Left lung (tissue), 10 donors: ENCODE results near the gene STK10. TPM values are rescaled to one million over a fixed set of nuclear protein-coding genes. Genes with fewer than 3 reads are reported as not detected.
A peak's percentile ranks its signal among the peaks of the same experiment; 100 is the strongest.

Experiments used
- ATAC-seq: fragments of 200-7000 bp; cut with Tn5 transposase; one replicate; pipeline ENCODE4 v1.9.1; 2020; ENCODE audit warnings: moderate library complexity
- DNase-seq, 4 donors: peaks; one replicate each; pipeline ENCODE4 v3.0.0-alpha.2; 2013 to 2020
- H3K27ac ChIP-seq, 2 donors: fragments of 200-600 bp; sonication (generic) in 1 of 2; one replicate each; pipeline versions ENCODE4 v1.5.0 to v1.8.0; 2020 to 2021
- H3K27me3 ChIP-seq, 2 donors: fragments of 200-600 bp; sonication (generic) in 1 of 2; one replicate each; pipeline versions ENCODE4 v1.5.0 to v1.8.0; 2020 to 2021
- H3K36me3 ChIP-seq, 2 donors: fragments of 200-600 bp; sonication (generic) in 1 of 2; one replicate each; pipeline versions ENCODE4 v1.5.0 to v1.8.0; 2020 to 2021
- H3K4me1 ChIP-seq, 2 donors: fragments of 200-600 bp; one replicate each; pipeline ENCODE4 v1.8.0; 2021
- H3K4me3 ChIP-seq, 2 donors: fragments of 200-600 bp; sonication (generic) in 1 of 2; one replicate each; pipeline versions ENCODE4 v1.5.0 to v1.8.0; 2020 to 2021; ENCODE audit warnings: mild to moderate bottlenecking in 1 of 2
- H3K9me3 ChIP-seq, 2 donors: fragments of 200-600 bp; sonication (generic) in 1 of 2; one replicate each; pipeline versions ENCODE4 v1.5.0 to v1.8.0; 2020 to 2021
- CTCF ChIP-seq, 2 donors: fragments of 200-600 bp; sonication (generic) in 1 of 2; IDR thresholded peaks; one replicate each; pipeline versions ENCODE4 v1.5.0 to v1.8.0; 2021; ENCODE audit warnings: antibody characterized with exemption in 2 of 2
- intact Hi-C, 2 donors: fragments of 100-400 bp; cut with DNase I; formaldehyde crosslinking; loops; one replicate each; pipeline versions ENCODE4 v1.11.2 to v1.14.2; 2022
- polyA plus RNA-seq, 6 donors: library from polyadenylated mRNA; unstranded; fragments of 120-200 nt; gene quantifications; one replicate each; pipeline ENCODE4 v1.2.1, GENCODE V29; 2013; ENCODE audit not compliant: insufficient read length in 6 of 6
- total RNA-seq, 2 donors: library from RNA; stranded (reverse); fragmentation: NEBNext Ultra II Directional; extraction: Animal tissue kit (Norgen Biotek cat#: 25700); gene quantifications; one replicate each; pipeline ENCODE4 v1.2.1, GENCODE V29; 2021
- donor health status: DM: no; HTN: yes; CAD: no.
- donor health status: DM: no; HTN: no; CAD: no.

The STK10 gene
- total and polyA plus RNA-seq, 8 donors = 18.6 to 83.2 (median 21.9) TPM

GRCh38 chr5:172077664-172078425 is 110.2 kb downstream of the STK10 start:
- Histone ChIP-seq H3K27me3 (no peaks in the 10 kb centered on the region), H3K4me3 (no peak overlapping the region), H3K36me3 (peaks cover 0 to 74% of the 10 kb centered on the region in 2 donors), H3K4me1 (peaks cover 0 to 26% of the 10 kb centered on the region in 2 donors), H3K9me3 (no peaks in the 10 kb centered on the region), H3K27ac (peak overlapping the region in 1 of 2 donors; percentile 58)
- ATAC-seq (no peak), DNase-seq (no peak)
- no peak for TF ChIP-seq CTCF (IDR thresholded peaks at IDR 0.05)
- intact Hi-C loops = no loop called here

DNA sequence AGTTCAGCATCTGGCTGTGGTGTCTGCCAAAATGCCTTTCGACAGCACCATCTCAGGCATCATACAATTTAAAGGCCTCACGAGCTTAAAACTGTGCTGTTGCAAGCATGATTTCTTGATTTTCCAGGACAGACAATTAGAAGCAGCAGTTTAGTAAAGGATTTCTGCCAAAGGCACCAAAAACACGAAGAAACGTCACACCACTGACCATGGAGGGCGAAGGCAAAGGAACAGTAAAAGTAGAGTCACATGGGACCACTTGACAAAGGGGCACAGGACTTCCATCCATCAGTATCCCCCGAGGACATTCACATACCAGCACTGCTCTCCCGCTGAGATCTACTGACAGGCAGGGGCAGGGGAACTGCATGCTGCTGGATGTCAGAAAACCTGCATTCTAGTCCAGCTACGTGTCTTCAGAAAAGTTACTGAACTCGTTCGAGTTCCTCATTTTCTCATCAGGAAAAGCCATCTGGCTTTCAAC is 111.2 kb downstream of the STK10 start:
- ATAC-seq = no peak
- DNase-seq = peak in 1 of 4 donors; percentile 8
- no peak overlapping the region for H3K4me3 ChIP-seq
- peaks cover 0 to 68% of the 10 kb centered on the region in 2 donors for H3K36me3 ChIP-seq
- no peaks in the 10 kb centered on the region for H3K9me3 ChIP-seq
- no peak for TF ChIP-seq CTCF (IDR thresholded peaks at IDR 0.05)
- peaks cover 0 to 26% of the 10 kb centered on the region in 2 donors for H3K4me1 ChIP-seq
- no peaks in the 10 kb centered on the region for H3K27me3 ChIP-seq
- intact Hi-C loops = no loop called here
- no peak overlapping the region for H3K27ac ChIP-seq

DNA sequence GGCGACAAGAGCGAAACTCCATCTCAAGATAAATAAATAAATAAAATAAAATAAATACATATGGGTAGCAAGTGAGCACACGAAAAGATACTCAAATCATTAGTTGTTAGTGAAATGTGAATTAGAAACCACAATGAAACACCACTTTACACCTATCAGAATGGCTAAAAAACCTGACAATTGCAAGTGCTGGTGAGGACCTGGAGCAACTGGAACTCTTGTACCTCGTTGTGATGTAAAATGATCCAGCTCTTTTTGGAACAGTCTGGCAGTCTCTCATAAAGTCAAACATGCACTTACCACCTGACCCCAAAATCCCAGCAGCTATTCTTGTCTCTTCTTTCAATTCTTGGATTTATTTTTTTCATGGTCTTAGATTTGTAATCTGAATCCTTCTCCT is 112.4 kb downstream of the STK10 start:
- peaks cover 0 to 60% of the 10 kb centered on the region in 2 donors for H3K36me3 ChIP-seq
- no peak overlapping the region for H3K27ac ChIP-seq
- no peaks in the 10 kb centered on the region for H3K9me3 ChIP-seq
- H3K4me3 ChIP-seq = no peak overlapping the region
- TF ChIP-seq CTCF (IDR thresholded peaks at IDR 0.05) = no peak
- DNase-seq (no peak), ATAC-seq (no peak)
- H3K4me1 ChIP-seq = peaks cover 0 to 26% of the 10 kb centered on the region in 2 donors
- H3K27me3 ChIP-seq = no peaks in the 10 kb centered on the region
- intact Hi-C loops = no loop called here

- Histone ChIP-seq H3K36me3 (peaks cover 0 to 53% of the 10 kb centered on the region in 2 donors), H3K4me3 (no peak overlapping the region), H3K9me3 (no peaks in the 10 kb centered on the region), H3K27ac (no peak overlapping the region), H3K4me1 (peaks cover 0 to 25% of the 10 kb centered on the region in 2 donors), H3K27me3 (no peaks in the 10 kb centered on the region)
- DNase-seq = no peak
- no peak for TF ChIP-seq CTCF (IDR thresholded peaks at IDR 0.05)
- intact Hi-C loops = no loop called here
- no peak for ATAC-seq
These were observed 113.1 kb downstream of the STK10 start for GRCh38 chr5:172074896-172075295.

- Histone ChIP-seq H3K27ac (no peak overlapping the region), H3K36me3 (peaks cover 0 to 56% of the 10 kb centered on the region in 2 donors), H3K4me3 (no peak overlapping the region), H3K9me3 (no peaks in the 10 kb centered on the region), H3K27me3 (no peaks in the 10 kb centered on the region), H3K4me1 (no peaks in the 10 kb centered on the region)
- DNase-seq (no peak), ATAC-seq (no peak)
- intact Hi-C loops = no loop called here
- no peak for TF ChIP-seq CTCF (IDR thresholded peaks at IDR 0.05)
These were observed 116.6 kb downstream of the STK10 start for GRCh38 chr5:172071309-172071875.
